Muscle of arm (tissue), 12 donors: ENCODE data around the gene GIT1. TPM values are rescaled to one million over a fixed set of nuclear protein-coding genes. Genes with fewer than 3 reads are reported as not detected.

Experiments
- DNase-seq: peaks from one replicate; pipeline ENCODE4 v3.0.0-alpha.2; 2013
- polyA plus RNA-seq, 12 donors: library from polyadenylated mRNA; unstranded; fragments of 120-200 nt; gene quantifications; one replicate each; pipeline ENCODE4 v1.2.1, GENCODE V29; 2013; ENCODE audit not compliant: insufficient read length in 12 of 12

GIT1 gene
- polyA plus RNA-seq, 12 donors = 22.5 to 56.8 (median 27.8) TPM; not detected in 1

DNA sequence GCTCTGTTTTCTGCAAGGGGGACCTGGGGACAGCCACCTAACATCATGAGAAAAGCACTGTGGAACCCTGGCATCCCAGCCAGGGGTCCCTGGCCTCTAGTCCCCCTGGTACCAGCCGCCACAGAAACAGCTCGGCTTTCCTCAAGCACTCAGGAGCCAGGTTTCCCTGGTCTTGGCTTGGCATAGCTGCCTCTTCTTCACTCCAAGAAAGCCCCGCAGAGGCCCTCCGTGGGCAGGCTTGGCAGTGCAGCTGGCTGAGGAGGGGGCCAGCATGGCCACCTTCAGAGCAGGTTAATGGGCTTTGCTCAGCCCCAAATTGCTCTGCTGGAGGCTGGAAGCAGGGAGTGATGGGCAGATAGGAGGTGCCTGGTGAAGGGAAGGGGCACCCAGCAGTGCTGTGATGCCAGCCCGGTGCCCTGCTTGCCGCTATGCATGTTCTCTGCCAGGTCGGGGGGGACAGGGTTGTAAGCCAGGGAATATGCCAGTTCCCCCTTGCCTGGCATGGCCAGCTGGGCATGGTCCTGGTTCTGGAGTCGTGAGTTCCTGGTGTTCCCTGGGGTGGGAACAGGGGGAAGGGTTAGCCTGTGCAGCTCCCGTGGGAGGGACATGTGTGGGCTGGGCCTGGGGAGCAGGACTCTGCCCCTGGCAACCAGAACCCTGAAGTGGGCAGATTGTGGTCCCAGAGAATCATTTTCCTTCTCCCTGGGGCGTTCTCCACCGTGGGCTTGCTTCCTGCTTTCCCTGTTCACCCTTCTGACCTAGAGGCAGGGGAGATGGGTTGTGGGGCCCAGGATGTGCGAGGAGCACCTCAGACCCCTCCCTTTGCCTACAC lies 6.7 kb upstream of the GIT1 start:
- no peak for DNase-seq

GRCh38 chr17:29595107-29595942 lies 5.9 kb upstream of the GIT1 start:
- no peak for DNase-seq

DNA sequence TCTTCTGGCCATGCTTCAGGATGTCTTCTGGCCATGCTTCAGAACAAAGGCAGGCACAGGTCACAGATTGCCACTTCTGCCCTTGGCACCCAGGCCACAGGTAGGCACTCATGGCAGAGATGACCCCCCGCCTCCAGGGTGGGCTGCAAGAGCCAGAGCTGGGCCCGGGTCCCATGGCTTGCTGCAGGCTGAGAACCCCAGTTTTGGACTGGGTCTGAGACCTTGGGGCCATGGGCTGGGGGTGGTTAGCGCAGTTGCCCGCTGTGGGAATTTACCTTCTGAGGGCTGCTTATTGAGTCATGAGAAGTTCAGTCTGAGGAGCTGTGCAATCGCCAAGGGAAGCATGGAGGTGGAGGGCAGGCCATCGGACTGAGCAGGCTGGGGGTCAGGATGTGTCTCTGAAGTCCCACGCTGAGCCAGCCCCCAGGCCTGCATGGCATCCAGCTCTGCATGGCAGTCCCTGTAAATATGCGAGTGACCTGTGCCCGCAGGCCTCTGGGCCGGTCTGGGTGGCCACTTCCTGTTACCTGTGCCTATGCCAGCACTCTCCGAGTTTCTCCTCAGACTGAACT lies 5.2 kb upstream of the GIT1 start:
- DNase-seq = no peak

GRCh38 chr17:29593591-29594518 lies 4.4 kb upstream of the GIT1 start:
- DNase-seq = no peak

DNA sequence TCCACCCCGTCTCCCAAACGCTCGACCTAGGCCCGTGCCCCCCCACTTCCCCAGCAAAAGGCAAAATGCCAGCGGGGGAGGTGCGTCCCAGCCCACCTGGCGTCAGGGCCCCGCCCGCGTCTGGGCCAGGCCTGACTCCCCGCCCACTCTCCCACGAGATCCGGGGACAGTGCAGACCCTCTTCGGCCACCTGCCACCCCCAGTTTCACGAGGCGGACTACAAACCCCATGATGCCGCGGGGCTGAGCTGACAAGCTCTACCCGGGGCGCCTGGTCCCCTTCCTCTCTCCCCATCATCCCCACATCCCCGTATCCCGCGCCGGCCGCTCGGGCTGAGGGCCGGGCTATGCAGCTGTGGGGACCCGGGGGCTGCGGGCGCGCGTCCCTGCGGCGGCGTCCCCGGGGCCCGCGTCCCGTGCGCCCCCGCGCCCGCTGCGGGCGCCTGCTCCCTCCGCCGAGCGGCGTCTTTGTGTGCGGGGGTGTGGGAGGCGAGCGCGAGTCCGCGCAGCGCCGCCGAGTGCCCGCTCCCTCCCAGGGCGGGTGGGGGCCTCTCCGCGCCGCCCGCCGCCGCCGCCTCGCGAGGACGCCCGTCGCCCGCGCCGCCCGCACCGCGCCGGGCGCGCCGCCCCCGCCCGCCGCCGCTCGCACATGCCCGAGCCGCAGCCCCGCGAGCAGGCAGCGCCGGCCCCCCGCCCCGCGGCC lies 3.6 kb upstream of the GIT1 start, which contains the start of gene ANKRD13B:
Gene ANKRD13B, plus strand, starts transcription at position 283 of the 702 bp plus-strand sequence. CDS start 490 bp downstream, outside the sequence.
- no peak for DNase-seq

DNA sequence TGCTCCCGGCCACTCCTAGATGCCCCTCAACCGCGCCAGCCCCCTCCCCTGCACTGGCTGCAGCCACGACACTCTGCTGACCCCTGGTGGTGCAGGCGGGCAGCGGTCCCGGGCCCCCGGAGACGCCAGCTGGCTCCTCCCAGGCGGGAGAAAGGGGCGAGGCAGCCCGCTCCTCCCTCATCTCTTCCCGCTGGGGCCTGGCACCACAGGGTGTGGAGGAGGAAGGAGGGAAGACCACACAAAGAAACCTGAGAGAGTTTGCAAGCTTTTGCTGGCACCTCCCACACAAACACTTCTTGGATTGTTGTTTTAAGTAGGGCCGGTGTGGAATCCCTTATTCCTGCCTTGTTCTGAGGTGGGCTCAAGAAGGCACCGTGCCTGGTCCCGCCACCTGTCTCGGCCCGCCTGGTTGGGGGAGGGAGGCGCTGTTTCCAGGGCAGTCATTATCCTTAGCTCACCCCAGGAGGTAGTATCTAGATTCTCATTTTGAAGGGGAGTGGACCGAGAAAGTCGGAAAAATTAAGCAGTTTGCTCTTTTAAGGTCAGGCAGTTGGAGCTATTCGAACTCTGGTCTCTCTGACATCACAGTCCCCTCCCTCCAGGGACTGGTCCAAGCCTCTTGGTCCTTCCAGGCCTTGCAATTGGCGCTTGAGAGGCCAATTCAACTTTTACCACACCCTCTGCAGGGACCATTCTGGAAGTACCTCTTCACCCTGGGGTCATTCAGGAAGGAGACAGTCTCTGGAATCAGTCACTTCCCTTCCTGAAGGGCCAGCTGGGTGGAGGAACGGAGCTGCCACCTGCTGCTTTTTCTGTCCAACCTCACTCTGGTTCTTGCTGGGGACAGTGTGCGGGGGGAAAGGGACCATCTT lies 2.5 kb upstream of the GIT1 start:
- peak; percentile 91 for DNase-seq

DNA sequence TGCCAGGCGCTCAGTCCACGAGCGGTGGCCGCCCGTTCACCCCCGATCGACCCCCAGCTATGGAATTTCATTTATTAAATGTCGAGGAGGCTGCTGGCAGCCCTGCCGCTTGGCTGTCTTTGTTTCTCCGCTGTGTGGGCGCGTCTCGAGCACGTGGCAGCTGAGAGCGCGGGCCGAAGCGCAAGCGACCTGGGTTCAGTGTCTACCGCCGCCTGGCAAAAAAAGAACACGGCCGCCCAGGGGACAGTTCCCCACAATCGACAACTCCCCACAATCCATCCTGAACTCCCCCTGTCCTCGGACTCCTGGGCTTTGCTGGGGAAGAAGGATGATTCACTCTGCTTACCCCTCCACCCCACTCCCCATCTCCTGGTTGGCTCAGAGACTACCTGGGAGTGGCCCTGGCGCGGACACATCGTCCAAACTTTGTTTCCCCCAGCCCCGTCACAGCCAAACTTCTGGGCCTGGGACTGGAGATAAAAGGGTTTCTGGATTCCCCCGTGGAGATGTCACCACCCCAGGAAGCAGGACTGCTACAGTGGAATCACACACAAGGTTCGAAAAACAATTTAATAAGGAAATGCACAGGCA lies 1.8 kb upstream of the GIT1 start:
- peak; percentile 83 for DNase-seq

- DNase-seq = no peak
These were observed 1.1 kb upstream of the GIT1 start for GRCh38 chr17:29590411-29591145.

DNA sequence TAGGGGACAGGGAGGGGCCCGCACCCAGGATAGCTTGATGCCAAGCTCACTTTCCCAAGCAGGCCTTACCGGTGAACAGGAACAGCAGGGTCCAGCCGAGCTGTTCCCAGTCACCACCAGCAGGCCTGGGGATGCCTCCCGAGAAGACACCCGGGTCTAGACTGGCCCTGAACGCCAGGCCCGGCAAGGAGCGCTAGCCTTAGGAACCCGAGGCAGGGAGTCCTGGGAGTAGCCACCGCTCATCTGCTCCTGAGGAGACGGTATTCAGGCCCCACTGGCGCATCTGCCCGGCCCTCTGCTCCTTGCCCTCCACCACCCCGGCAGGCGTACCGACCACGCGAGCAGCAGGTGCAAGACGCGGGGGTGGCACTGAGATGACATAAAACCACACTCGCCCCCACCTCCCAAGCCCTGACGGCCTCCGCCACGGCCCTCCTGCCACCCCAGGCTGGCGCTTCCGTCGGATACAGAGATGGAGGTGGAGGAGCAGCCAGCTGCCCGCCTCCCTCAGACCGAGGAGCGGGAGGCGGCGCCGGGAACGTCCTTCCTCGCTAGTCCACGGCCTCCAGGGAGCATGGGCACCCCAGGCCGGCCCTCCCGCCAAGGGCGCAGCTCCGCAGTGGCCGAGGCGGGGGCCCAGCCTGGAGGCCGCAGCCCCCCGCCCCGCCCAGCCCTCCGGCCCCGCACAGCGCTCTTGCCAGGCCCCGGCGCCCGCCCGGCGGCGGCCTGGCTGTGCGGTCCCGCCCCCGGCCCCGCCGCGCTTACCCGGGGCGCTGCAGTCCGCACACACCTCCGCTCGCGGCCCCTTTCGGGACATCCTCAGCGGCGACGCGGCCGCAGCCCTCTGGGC lies 661 bp downstream of the GIT1 start:
- DNase-seq = no peak

DNA sequence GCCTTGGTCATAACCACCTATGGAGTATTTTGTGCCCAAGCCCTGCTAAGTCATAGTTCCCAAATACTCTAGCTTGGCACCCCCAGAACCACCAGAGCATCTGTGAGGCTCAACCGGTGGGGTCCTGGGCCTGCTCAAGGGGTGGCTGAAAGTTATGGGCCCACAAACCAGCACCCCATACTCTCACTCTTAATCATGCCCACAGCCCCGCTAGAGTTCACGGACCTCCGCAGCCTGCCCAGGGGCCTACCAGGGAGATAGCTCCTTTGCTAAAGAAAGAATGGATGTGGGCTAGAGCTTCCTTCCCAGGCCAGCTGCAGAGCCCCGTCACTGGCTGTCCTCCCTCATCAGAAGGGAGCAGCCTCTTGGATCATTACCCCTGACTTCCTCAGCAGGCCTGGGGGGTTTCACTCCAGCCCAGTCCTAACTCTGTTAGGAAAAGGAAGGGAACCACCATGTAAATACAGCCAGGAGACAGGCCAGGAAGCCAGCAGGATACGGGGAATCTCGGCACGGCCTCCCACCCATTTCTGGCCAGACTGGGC lies 1.4 kb downstream of the GIT1 start:
- DNase-seq = no peak

- no peak for DNase-seq
These were observed 1.9 kb downstream of the GIT1 start for GRCh38 chr17:29587591-29587990.

DNA sequence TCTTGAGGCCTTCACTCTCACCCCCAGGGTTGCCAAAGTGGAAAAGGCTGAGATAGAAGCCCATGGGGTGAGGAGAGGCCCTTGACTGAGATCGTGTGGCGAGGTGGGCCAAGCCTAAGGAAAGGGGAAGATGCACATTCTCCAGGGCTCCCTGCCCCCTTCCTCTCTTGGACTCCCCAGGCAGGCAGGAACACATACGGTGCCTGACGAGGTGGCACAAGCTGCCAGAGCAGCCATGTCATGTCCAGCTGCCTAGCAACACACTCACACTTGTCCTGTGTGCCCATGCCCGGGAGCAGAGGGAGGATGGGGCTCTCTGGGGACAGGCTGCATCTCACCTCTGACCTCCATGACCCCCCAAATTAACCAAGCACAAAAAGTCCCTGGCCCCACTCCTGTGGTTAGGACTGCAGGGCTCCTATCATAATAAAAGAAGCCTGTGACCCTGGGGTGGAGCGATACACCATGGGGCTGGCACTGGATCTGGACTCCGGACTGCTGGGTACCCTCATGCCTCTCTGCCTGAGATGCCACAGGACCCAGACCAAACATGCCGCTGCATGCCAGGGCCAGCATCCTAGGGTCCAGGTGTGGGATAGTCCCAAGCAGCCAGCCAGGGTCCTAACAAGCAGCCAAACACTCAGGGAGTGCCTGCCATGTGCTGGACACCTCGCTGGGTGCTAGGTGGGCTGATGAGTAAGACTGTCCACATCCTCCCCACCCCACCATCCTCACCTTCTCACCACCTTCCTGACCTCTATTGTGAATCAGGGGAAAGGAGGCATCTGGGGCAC lies 2.6 kb downstream of the GIT1 start:
- no peak for DNase-seq

GRCh38 chr17:29585080-29585751 lies 4.2 kb downstream of the GIT1 start:
- DNase-seq = no peak

- DNase-seq = no peak
These were observed 4.9 kb downstream of the GIT1 start for GRCh38 chr17:29584452-29585079.
